ENCODE data around the gene PDGFC.

Gene PDGFC

DNA sequence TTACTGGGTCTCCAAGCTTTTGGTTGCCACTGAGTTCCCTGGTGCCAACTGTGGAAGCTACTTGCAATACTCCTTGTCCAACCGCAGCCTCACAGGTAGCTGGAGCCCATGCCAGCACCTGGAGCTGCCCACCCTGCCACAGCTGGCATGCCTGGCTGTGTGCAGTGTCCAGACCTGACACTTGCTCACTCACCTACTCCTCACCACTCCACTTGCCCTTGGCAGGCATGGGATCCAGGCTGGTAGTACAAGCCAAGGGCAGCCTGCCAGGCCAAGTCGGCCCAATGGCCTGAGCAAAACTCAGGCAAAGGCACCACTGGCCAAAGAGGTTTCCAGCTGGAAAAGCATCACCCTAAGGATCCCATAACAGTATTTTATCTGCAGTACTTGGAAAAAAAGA is 246.3 kb downstream of the PDGFC start:
- no peak for DNase-seq

DNA sequence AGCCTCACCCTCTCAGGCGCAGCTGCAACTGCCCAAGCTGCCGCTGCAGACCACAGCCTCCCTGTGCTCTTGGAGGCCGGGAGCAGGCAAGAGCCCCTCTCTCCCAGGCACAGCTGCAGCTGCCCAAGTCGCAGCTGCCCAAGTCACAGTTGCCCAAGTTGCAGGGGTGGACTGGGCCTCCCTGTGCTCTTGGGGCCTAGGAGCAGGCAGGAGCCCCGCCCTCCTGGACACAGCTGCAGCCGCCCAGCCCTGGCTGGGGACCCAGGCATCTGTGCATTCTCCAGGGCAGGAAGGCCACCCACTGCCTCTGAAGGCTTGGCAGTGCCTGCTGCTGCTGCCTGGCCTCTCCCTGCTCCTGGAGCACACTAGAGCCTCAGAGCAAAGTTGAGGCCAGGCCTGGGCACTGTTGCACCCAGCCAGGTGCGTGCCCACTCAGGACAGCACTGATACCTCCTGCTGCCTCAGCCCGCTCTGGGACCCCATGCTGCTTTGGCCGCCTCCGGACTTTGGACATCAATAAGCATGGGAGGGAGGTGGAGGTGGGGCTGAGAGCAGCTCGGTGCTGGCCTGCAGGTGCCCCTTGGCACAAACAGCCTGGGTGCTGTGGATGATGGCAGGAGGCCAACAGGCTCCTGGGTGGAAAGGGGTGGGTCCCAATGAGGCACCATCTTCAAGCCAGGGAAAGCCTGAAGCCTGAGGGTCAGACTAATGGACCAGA is 247.5 kb downstream of the PDGFC start:
- no peak for DNase-seq

- DNase-seq, result no peak
These were observed 253.4 kb downstream of the PDGFC start for GRCh38 chr4:156718226-156718625.

GRCh38 chr4:156711193-156711590 is 260.4 kb downstream of the PDGFC start:
- no peak for DNase-seq

Data from NCI-H446 treated with DMSO at 0.1 percent for 48 hours (cell line).